NCI-H146 (cell line): Measurements from ENCODE around the gene ZNF280D.
A peak's percentile ranks its signal among the peaks of the same experiment; 100 is the strongest.
"Not testable (repeated sequence)": the region's sequence is repeated elsewhere in the genome, so short reads cannot be mapped to it uniquely, and the experiment has no call there.

Source experiments
- DNase-seq: peaks from one replicate; lab custom pipeline; 2025; lab: John Stamatoyannopoulos, UW

The ZNF280D gene

DNA sequence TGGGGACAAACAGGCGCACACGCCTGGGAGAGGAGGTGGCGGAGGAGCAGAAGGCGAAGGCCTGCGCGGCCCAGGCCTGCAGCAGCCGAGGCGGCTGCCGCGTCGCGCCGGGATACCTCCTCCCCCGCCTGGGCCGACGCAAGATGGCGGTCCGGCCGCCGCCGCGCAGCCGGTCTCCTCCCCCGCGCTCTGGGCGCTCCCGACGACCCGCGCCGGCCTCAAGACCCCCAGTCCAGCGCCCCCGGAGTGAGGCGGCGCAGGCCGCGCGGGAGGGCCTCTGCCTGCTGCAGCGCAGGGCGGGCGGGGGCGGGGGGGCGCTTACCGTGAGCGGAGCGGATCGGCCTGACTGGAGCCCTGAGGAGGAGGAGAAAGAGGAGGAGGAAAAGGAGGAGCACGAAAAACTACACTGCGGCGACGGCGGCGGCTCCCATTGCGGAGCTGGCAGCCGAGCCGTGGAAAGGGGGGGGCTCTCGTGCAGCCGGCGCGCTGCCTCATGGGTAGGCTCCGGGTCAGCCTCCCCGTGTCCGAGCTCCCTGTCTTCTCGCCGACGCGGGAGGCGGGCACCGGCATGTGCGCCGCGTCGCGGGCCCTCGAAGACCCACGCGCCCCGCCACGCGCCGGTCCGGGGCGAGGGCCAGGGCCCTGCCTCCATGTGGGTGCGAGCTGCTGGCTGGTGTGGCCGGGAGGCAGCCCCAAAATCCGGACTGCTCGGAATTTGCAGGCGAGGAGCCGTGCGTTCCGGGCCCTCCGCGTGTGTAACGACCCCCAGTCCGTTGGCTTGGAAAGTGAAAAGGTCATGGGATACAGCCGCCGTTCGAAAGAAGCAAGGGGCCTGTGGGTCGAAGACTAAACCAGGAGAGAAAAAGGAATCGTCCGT, at the start of gene ZNF280D:
TSS of gene ZNF280D (minus strand) at position 374 of the 877 bp plus-strand sequence. CDS start 26,400 bp downstream, outside the sequence.
- DNase-seq, result peak; percentile 79

GRCh38 chr15:56782306-56782705, 49.0 kb upstream of the ZNF280D start:
- DNase-seq, result no peak

DNA sequence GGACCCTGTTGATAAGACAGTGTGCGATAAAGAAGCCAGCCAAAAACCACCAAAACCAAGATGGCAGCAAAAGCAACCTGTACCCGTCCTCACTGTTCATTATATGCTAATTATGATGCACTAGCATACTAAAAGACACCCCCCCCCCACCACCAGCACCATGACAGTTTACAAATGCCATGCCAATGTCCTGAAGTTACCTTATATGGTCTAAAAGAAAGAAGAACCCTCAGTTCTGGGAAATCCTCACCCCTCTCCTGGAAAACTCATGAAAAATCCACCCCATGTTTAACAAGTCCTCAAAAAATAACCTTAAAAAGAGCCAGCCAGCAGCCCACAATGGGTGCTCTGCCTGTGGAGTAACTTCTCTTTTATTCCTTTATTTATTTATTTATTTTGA, 48.4 kb upstream of the ZNF280D start:
- no peak for DNase-seq

DNA sequence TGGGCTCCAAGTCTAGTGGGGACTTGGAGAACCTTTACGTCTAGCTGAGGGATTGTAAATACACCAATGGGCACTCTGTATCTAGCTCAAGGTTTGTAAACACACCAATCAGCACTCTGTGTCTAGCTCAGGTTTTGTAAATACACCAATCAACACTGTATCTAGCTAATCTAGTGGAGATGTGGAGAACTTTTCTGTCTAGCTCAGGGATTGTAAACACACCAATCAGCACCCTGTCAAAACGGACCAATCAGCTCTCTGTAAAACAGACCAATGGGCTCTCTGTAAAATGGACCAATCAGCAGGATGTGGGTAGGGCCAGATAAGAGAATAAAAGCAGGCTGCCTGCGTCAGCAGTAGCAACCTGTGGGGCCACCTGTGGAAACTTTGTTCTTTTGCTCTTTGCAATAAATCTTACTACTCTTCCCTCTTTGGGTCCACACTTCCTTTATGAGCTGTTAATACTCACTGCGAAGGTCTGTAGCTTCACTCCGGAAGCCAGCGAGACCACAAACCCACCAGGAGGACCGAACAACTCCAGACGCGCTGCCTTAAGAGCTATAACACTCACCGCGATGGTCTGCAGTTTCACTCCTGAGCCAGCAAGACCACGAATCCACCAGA, 46.9 kb upstream of the ZNF280D start:
- DNase-seq, result not testable (repeated sequence)

DNA sequence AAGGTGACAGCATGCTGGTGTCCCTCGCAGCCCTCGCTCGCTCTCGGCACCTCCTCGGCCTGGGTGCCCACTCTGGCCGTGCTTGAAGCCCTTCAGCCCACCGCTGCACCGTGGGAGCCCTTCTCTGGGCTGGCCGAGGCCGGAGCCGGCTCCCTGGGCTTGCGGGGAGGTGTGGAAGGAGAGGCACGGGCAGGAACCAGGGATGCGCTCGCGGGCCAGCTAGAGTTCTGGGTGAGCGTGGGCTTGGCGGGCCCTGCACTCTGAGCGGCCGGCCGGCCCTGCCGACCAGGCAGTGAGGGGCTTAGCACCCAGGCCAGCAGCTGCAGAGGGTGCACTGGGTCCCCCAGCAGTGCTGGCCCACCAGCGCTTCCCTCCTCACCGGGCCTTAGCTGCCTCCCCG, 46.1 kb upstream of the ZNF280D start:
- not testable (repeated sequence) for DNase-seq

- DNase-seq, result no peak
These were observed 45.5 kb upstream of the ZNF280D start for GRCh38 chr15:56778761-56779160.

GRCh38 chr15:56776839-56777238, 43.5 kb upstream of the ZNF280D start:
- no peak for DNase-seq

- DNase-seq, result no peak
These were observed 42.3 kb upstream of the ZNF280D start for GRCh38 chr15:56775641-56776040.

- DNase-seq, result no peak
These were observed 41.0 kb upstream of the ZNF280D start for GRCh38 chr15:56774356-56774755.

DNA sequence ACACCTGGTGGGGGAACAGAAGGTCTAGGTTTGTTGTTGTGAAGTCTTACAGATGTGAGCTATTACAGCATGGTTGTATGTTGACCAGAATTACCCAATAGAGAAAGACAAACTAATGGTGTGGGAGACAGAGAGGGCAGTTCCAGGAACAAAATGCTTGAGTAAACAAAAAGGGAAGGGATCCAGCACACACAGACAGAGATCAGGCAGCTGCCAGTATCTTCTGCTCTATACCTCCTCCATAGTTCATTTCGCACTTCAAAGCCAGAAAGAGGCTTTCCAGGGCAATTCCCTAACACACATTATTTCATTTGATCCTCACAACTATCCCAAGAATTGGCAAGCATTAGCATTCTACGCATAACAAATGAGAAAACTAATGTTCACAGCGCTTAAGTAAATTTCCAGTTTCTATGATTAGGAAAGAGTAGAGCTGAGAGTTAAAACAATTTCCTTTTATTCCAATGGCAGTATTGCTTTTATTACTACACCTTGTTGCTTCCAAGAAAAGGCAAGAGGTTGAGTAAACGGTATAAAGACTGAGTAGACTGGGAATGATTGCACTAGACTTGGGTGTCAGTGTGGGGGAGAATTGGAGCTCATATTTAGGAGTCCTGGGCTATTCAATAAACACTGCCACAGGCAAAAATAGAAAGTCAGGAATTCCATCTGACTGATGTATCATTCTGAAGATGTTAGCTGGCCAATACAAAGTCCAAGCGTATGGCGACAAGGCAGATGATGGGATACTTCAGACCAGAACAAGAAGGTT, 39.7 kb upstream of the ZNF280D start:
- DNase-seq, result peak; percentile 2

- DNase-seq, result no peak
These were observed 36.9 kb upstream of the ZNF280D start for GRCh38 chr15:56770173-56770572.

DNA sequence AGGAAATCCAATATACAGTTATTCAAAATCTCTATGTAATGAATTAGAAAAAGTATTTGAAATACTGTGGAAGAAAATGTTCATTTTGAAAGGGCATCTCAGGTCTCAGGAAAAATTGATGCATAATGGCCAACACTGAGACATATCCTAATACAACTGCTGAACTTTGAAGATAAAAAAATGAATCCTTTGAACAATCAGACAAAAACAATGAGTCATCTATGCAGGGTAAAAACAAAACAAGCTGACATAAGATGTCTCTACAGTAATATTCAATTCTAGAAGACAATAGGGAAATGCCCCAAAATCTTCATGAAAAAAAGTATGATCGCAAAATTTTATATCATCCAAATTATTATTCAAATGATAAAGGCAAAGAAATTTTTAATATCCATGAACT, 34.0 kb upstream of the ZNF280D start:
- DNase-seq, result no peak

DNA sequence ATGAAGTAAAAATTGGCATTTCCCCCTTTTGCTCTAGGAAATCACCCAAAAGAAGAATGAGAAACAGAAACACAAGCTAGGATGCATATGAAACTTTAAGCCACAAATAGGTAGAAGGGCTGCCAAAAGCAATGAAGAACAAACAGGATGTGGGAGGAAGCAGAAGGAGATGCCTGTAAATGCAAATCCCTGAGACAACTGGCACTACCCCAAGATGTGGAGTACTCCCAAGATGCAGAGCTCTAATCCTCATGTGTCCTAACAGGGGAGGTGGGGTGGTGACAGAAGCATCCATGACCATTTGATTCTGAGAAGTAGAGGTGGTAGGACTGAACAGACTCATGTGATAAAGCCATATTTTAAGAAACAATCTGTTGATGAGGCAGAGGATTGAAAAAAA, 31.9 kb upstream of the ZNF280D start:
- DNase-seq, result no peak

DNA sequence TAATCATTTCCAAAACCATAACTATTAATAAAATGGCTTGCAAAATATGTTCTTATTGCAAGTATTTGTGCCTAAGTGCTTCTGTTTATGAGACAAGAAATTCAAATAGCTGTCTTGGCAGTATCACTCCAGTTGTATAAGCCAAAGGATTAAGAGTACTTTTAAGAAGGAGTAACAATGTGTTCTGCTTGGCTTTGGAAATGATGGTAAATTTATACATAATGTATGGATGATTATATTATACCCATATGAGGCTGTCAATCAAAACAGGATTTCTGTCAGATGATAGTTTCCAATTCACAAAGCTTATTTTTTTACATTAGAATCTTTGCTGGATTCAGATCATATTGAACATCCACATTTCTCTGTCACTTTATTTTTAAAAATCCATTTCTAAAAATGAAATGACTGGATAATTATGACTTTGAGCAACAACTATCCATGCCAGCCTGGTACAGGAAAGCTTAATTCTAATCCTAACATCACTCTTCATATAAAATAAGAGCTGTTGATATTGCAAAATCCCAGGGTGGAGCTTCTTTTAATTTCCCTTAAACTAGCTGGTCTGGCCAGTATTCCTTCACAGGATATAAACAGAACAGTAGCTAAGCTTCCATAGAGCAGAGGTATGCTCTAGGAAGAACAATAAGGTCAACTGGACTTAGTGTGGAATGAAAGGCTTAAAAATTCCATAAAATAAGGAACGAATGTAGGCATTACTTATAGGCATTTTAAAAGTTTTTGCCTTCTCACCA, 30.0 kb upstream of the ZNF280D start:
- DNase-seq, result no peak

DNA sequence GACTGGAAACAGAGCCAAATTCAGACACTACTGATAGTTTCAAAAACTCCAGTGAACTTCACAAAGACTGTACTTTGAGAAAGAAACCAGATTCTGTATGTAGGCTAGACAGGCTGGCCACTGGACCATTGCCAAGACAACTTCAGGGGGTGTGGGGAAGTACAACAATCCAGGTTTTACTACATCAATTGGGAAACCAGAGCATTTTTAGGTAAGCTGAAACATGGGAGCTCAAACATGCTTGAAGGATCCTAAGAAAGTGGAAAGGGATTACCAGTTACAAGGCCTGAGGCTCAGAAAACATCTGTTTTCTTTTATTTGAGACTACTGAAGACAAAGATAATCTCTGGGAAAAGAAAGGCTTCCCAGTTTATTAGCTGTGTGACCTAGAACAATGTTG, 26.9 kb upstream of the ZNF280D start:
- DNase-seq, result no peak

GRCh38 chr15:56759450-56759845, 26.1 kb upstream of the ZNF280D start:
- no peak for DNase-seq

- DNase-seq, result no peak
These were observed 25.6 kb upstream of the ZNF280D start for GRCh38 chr15:56758770-56759449.

DNA sequence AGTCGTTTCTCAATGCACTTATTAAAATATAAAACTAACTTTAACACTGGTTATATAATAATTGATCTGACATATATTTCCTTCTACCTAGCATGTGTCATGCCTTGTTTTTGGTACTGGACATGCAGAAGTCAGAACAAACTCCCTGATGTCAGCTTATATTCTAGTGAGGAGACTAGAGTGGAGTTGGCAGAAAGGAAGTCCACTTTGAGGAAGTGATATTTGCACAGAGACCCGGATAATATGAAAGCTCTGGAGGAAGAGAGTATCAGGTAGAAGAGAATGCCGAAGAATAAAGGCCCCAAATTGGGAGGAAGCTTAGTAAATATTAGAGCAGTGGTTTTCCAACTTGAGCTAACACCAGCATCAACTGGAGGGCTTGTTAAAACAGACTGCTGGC, 24.6 kb upstream of the ZNF280D start:
- DNase-seq, result no peak

GRCh38 chr15:56754772-56755370, 21.6 kb upstream of the ZNF280D start:
- no peak for DNase-seq

GRCh38 chr15:56752986-56753385, 19.7 kb upstream of the ZNF280D start:
- no peak for DNase-seq

- no peak for DNase-seq
These were observed 16.7 kb upstream of the ZNF280D start for GRCh38 chr15:56749982-56750381.
